Neuron (in vitro differentiated cells): ENCODE results near the gene KCND2.
"Not testable (repeated sequence)": the region's sequence is repeated elsewhere in the genome, so short reads cannot be mapped to it uniquely, and the experiment has no call there.

ENCODE experiments used
- H2AFZ ChIP-seq: one replicate; pipeline ENCODE4 v1.6.1; 2013; ENCODE audit warnings: low read depth, mild to moderate bottlenecking, inconsistent platforms, low read length, moderate library complexity
- H3K27me3 ChIP-seq: one replicate; pipeline ENCODE4 v1.6.1; 2013; ENCODE audit warnings: low read length; ENCODE audit not compliant: insufficient read depth
- H3K36me3 ChIP-seq: one replicate; pipeline ENCODE4 v1.6.1; 2013; ENCODE audit warnings: low read length; ENCODE audit not compliant: insufficient read depth
- H3K4me1 ChIP-seq: one replicate; pipeline ENCODE4 v1.6.1; 2013; ENCODE audit warnings: low read length; ENCODE audit not compliant: insufficient read depth
- H3K4me3 ChIP-seq: 2 replicates; pipeline ENCODE4 v1.5.1; 2013; ENCODE audit warnings: mild to moderate bottlenecking, low read length, moderate library complexity
- H3K9me3 ChIP-seq: one replicate; pipeline ENCODE4 v1.6.1; 2013; ENCODE audit warnings: low read length

KCND2 gene

DNA sequence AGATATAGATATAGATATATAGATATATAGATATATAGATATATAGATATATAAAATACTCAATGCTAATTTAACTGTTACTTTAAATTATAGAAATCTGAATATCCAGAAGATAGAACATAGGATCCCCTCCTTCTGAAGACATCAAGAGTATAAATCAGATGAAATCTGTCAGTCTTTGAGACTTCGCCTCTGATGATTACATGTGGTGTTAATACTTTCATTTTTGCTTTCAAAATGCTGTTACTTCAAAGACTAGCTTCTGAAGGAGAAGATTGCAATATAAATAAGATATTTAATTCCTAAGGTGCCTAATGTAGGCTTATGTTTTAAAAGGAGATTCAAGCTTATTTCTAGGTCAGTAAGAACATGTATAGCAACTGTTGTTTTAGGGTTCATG is 404.6 kb downstream of the KCND2 start:
- H3K4me3 ChIP-seq = no peak overlapping the region
- no peak overlapping the region for H2AFZ ChIP-seq
- no peaks in the 10 kb centered on the region for H3K36me3 ChIP-seq
- H3K27me3 ChIP-seq = no peaks in the 10 kb centered on the region
- H3K9me3 ChIP-seq = no peaks in the 10 kb centered on the region
- no peaks in the 10 kb centered on the region for H3K4me1 ChIP-seq

GRCh38 chr7:120680985-120681384 is 408.0 kb downstream of the KCND2 start:
- Histone ChIP-seq H3K27me3 (no peaks in the 10 kb centered on the region), H2AFZ (no peak overlapping the region), H3K4me1 (peaks cover 4% of the 10 kb centered on the region), H3K4me3 (no peak overlapping the region), H3K9me3 (no peaks in the 10 kb centered on the region), H3K36me3 (no peaks in the 10 kb centered on the region)

DNA sequence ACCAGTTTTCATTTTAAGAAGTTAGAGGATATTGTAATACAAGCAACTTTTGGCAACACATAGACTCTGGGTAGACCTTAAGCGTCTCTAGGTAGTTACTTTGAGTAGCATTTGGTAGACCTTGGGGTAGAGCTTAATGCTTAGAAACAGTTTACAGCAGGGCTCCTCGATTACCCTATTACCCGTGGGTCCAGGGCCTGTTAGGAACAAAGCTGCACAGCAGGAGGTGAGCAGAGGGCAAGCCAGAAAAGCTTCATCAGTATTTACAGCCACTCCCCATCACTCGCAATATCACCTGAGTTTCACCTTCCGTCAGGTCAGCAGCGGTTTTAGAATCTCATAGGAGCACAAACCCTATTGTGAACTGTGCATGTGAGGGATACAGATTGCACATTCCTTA is 411.5 kb downstream of the KCND2 start:
- Histone ChIP-seq H3K4me1 (peaks cover 4% of the 10 kb centered on the region), H3K36me3 (no peaks in the 10 kb centered on the region), H3K4me3 (no peak overlapping the region), H2AFZ (no peak overlapping the region), H3K27me3 (no peaks in the 10 kb centered on the region), H3K9me3 (no peaks in the 10 kb centered on the region)

GRCh38 chr7:120691915-120692314 is 418.9 kb downstream of the KCND2 start:
- Histone ChIP-seq H3K27me3 (no peaks in the 10 kb centered on the region), H3K36me3 (no peaks in the 10 kb centered on the region), H2AFZ (no peak overlapping the region), H3K9me3 (no peaks in the 10 kb centered on the region), H3K4me3 (no peak overlapping the region), H3K4me1 (no peaks in the 10 kb centered on the region)

GRCh38 chr7:120695848-120696247 is 422.9 kb downstream of the KCND2 start:
- H3K9me3 ChIP-seq = no peaks in the 10 kb centered on the region
- H3K27me3 ChIP-seq = no peaks in the 10 kb centered on the region
- no peaks in the 10 kb centered on the region for H3K36me3 ChIP-seq
- no peaks in the 10 kb centered on the region for H3K4me1 ChIP-seq
- no peak overlapping the region for H3K4me3 ChIP-seq
- no peak overlapping the region for H2AFZ ChIP-seq

DNA sequence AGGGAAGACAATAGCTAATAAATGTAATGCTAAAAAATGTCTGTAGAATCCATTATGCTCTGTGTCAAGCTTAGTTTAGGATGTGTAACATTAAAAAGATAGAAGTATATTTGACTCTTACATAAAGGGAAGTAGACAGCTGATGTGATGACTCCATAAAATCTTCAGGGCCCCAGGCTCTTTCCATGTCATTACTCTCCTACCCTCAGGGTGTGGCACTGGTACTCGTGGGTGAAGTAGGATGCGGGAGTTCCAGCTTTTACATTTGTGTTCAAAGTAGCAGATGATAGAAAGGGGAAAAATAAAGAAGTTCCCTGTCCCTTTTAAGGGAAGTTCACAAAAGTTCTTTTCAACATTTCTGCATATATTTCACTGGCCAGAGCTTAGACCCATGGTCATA is 427.8 kb downstream of the KCND2 start:
- no peaks in the 10 kb centered on the region for H3K27me3 ChIP-seq
- H2AFZ ChIP-seq = no peak overlapping the region
- no peaks in the 10 kb centered on the region for H3K4me1 ChIP-seq
- no peak overlapping the region for H3K4me3 ChIP-seq
- no peaks in the 10 kb centered on the region for H3K9me3 ChIP-seq
- H3K36me3 ChIP-seq = no peaks in the 10 kb centered on the region

DNA sequence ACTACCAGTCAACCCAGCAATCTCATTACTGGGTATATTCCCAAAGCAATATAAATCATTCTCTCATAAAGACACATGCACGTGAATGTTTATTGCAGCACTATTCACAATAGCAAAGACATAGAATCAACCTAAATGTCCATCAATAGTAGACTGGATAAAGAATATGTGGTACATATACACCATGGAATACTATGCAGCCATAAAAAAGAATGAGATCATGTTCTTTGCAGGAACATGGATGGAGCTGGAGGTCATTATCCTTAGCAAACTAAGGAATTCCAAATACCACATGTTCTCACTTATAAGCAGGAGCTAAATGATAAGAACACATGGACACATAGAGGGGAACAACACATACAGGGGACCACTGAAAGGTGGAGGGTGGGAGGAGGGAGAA is 429.4 kb downstream of the KCND2 start:
- not testable (repeated sequence) for H3K27me3 ChIP-seq, H3K36me3 ChIP-seq, H3K4me3 ChIP-seq, H3K9me3 ChIP-seq, H3K4me1 ChIP-seq, H2AFZ ChIP-seq

DNA sequence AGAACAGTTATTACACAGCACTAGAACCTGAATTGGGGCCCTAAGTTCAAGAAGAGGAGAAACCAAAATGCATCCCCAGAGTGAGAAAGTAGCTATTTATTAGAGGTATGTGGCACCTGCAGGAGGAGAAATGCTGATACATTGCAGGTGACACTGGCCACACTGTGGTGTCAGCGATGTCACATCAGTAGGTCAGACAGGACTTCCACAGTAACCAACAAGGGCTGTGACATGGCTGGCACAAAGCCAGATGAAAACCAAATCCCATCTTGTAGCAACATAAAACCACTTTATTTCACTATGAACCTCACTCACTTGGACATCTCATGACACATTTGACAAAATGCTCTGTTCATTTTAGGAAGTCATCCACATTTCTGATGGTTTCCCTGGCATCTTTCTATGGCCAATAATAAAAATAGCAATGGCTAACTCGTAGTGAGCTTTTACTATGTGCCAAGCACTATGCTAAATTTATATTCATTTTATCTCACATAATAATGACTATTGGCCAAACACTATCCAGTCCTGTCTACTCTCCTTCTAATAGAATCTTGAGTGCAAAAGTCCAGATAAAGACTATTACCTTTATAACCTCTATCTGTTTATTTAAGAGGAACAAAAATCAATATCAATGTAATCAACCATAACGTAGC is 430.7 kb downstream of the KCND2 start:
- Histone ChIP-seq H3K9me3 (no peaks in the 10 kb centered on the region), H2AFZ (no peak overlapping the region), H3K27me3 (no peaks in the 10 kb centered on the region), H3K4me1 (no peaks in the 10 kb centered on the region), H3K36me3 (no peaks in the 10 kb centered on the region), H3K4me3 (no peak overlapping the region)

- Histone ChIP-seq H2AFZ (peak overlapping the region; percentile 5), H3K9me3 (no peaks in the 10 kb centered on the region), H3K36me3 (no peaks in the 10 kb centered on the region), H3K4me1 (peaks cover 3% of the 10 kb centered on the region), H3K4me3 (no peak overlapping the region), H3K27me3 (no peaks in the 10 kb centered on the region)
These were observed 436.4 kb downstream of the KCND2 start for GRCh38 chr7:120709252-120709971.

GRCh38 chr7:120709972-120710320 is 437.0 kb downstream of the KCND2 start:
- H3K9me3 ChIP-seq = no peaks in the 10 kb centered on the region
- peak overlapping the region; percentile 5 for H2AFZ ChIP-seq
- H3K4me1 ChIP-seq = peaks cover 3% of the 10 kb centered on the region
- H3K36me3 ChIP-seq = no peaks in the 10 kb centered on the region
- H3K27me3 ChIP-seq = no peaks in the 10 kb centered on the region
- no peak overlapping the region for H3K4me3 ChIP-seq

DNA sequence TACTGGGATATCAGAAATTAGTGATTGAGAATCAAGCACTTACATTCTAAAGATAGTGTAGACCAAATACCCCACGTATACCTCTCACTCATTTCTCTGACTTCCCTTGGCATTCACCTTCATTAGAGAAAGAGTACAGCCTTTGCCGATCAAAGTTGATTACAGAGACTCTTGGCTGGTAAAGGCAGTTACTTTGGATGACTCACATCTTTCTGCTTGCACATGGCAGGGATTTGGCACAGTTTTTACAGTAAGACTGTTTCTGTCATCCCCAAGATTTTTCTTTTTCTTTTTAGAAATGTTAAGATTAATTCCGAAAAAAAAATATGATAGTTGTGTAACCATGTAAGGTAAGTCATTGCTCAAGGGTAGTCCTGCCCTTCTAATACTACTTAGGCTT is 442.0 kb downstream of the KCND2 start:
- H3K36me3 ChIP-seq = no peaks in the 10 kb centered on the region
- no peak overlapping the region for H2AFZ ChIP-seq
- no peaks in the 10 kb centered on the region for H3K27me3 ChIP-seq
- no peaks in the 10 kb centered on the region for H3K9me3 ChIP-seq
- H3K4me1 ChIP-seq = peaks cover 19% of the 10 kb centered on the region
- H3K4me3 ChIP-seq = no peak overlapping the region

- Histone ChIP-seq H3K4me1 (peaks cover 19% of the 10 kb centered on the region), H3K4me3 (no peak overlapping the region)
These were observed 443.3 kb downstream of the KCND2 start for GRCh38 chr7:120716307-120716706.

DNA sequence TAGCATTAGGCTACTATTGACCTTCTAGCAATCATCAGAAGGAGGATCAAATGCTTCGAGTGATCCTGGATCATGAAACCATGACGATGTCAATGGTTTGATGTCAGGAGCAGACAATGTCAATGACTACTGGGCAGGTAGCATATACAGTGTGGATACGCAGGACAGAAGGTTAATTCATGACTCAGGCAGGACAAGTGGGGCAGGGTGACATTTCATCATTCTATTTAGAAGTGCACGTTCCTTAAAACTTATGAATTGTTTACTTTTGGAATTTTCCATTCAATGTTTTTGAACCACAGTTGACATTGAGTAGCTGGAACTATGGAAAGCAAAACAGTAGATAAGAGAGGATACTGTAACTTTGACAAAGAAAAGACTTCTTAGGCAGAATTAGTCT is 444.2 kb downstream of the KCND2 start:
- Histone ChIP-seq H3K27me3 (no peaks in the 10 kb centered on the region), H3K9me3 (no peaks in the 10 kb centered on the region), H2AFZ (no peak overlapping the region), H3K36me3 (no peaks in the 10 kb centered on the region), H3K4me1 (peaks cover 19% of the 10 kb centered on the region), H3K4me3 (no peak overlapping the region)

More at GRCh38 chr7:120716307-120716706, 443.3 kb downstream of the KCND2 start:
- Histone ChIP-seq H3K36me3 (no peaks in the 10 kb centered on the region), H3K27me3 (no peaks in the 10 kb centered on the region), H2AFZ (no peak overlapping the region), H3K9me3 (no peaks in the 10 kb centered on the region)

DNA sequence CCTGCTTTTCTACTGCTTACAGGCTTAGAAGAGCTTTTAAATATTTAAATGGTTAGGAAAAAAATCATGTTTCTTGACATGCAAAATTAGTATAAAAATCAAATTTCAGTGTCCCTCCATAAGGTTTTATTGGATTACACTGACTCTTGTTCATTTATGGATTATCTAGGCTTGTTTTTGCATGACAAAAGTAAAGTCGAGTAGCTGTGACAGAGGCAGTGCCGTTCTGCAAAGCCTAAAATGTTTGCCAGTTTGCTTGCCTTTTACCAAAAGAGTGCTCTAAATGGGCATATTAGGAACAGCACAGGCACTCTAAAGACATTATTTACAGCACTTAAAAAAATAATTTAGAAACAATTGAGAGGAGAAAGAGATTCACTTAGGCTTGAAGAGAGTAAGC is 445.4 kb downstream of the KCND2 start:
- Histone ChIP-seq H3K36me3 (no peaks in the 10 kb centered on the region), H3K27me3 (no peaks in the 10 kb centered on the region), H2AFZ (no peak overlapping the region), H3K4me3 (no peak overlapping the region), H3K9me3 (no peaks in the 10 kb centered on the region), H3K4me1 (peaks cover 19% of the 10 kb centered on the region)
